HCT116 (cell line): ENCODE results near the gene CCL7. TPM values are rescaled to one million over a fixed set of nuclear protein-coding genes. Genes with fewer than 3 reads are reported as not detected.

Source experiments
- ATAC-seq: fragments of 200-7000 bp; cut with Tn5 transposase; 2 replicates; pipeline ENCODE4 v1.9.1; 2020; ENCODE audit warnings: mild to moderate bottlenecking, moderate library complexity
- BruUV-seq: library from RNA; stranded (reverse); fragments of 400-500 nt; replicated peaks from 2 replicates; lab custom pipeline; 2021; lab: Mats Ljungman, UMichigan
- CTCF ChIA-PET: fragments of 300-600 bp; sonication (Branson Sonifier 250); formaldehyde crosslinking; loops from one replicate; lab custom pipeline; 2021; ENCODE audit warnings: antibody characterized with exemption; lab: Charles Lee
- POLR2A ChIA-PET: fragments of 300-600, 350-600 bp; sonication (Branson Sonifier 250); formaldehyde crosslinking; loops from one replicate; lab custom pipeline; 2021; ENCODE audit warnings: antibody characterized with exemption; lab: Charles Lee
- RAD21 ChIA-PET, 2 experiments: fragments of 300-600 bp; sonication (Branson Sonifier 250); formaldehyde crosslinking; loops; one replicate each; lab custom pipeline; 2023; ENCODE audit warnings: low total read pairs in 2 of 2; ENCODE audit not compliant: uncharacterized antibody in 2 of 2, unreplicated experiment in 2 of 2, low non-redundant PET in 1 of 2; lab: Charles Lee
- DNase-seq: peaks from one replicate; pipeline ENCODE4 v3.0.0-alpha.2; 2010; ENCODE audit warnings: low read depth, low spot score
- H2AFZ ChIP-seq: fragments of 200-600 bp; shearing (Covaris generic), sonication (generic); 2 replicates; pipeline ENCODE4 v1.6.1; 2017; ENCODE audit warnings: low read depth, mixed run types, mixed read lengths, antibody characterized with exemption, low read length; ENCODE audit not compliant: poor library complexity, severe bottlenecking
- H3K27ac ChIP-seq: 2 replicates; pipeline ENCODE4 v1.5.1; 2012; ENCODE audit warnings: low read depth, low read length
- H3K27me3 ChIP-seq: fragments of 200-600 bp; sonication (generic); 2 replicates; pipeline ENCODE4 v1.6.1; 2016; ENCODE audit warnings: mixed run types, low read length, mixed read lengths; ENCODE audit not compliant: insufficient read depth
- H3K36me3 ChIP-seq, 2 experiments: fragments of 200-500 bp in 1 of 2; fragments of 200-600 bp in 1 of 2; sonication (Bioruptor generic) in 1 of 2; sonication (generic) in 1 of 2; 2 replicates each; pipeline versions ENCODE4 v1.5.1 to v1.6.1; 2014 to 2016; ENCODE audit warnings: low read length in 2 of 2, inconsistent platforms in 1 of 2, mixed read lengths in 1 of 2, mixed run types in 1 of 2; ENCODE audit not compliant: insufficient read depth in 2 of 2, control insufficient read depth in 1 of 2
- H3K4me1 ChIP-seq, 2 experiments: fragments of 200-600 bp in 1 of 2; sonication (generic) in 1 of 2; 2 replicates each; pipeline versions ENCODE4 v1.5.1 to v1.6.1; 2012 to 2017; ENCODE audit warnings: low read length in 2 of 2, inconsistent platforms in 1 of 2, mild to moderate bottlenecking in 1 of 2, mixed read lengths in 1 of 2, mixed run types in 1 of 2, moderate library complexity in 1 of 2; ENCODE audit not compliant: insufficient read depth in 2 of 2, control insufficient read depth in 1 of 2
- H3K4me2 ChIP-seq: fragments of 200-600 bp; sonication (generic); 2 replicates; pipeline ENCODE4 v1.6.1; 2017; ENCODE audit warnings: mixed run types, low read length, mixed read lengths
- H3K4me3 ChIP-seq, 2 experiments: fragments of 200-600 bp in 1 of 2; sonication (generic) in 1 of 2; replicated peaks in 1 of 2; 2 replicates each; pipeline ENCODE4 v1.5.1; 2011 to 2016; ENCODE audit warnings: low read length in 2 of 2, control low read depth in 1 of 2, low read depth in 1 of 2, mild to moderate bottlenecking in 1 of 2, mixed read lengths in 1 of 2, mixed run types in 1 of 2
- H3K79me2 ChIP-seq: fragments of 200-600 bp; sonication (generic); 2 replicates; pipeline ENCODE4 v1.6.1; 2017; ENCODE audit warnings: mild to moderate bottlenecking, mixed run types, low read length, moderate library complexity, mixed read lengths; ENCODE audit not compliant: insufficient read depth
- H3K9ac ChIP-seq: fragments of 200-600 bp; sonication (generic); 2 replicates; pipeline ENCODE4 v1.6.1; 2016; ENCODE audit warnings: low read length, mixed read lengths
- H3K9me2 ChIP-seq: fragments of 200-600 bp; sonication (generic), shearing (Covaris generic); 2 replicates; pipeline ENCODE4 v1.6.1; 2017; ENCODE audit warnings: mixed run types, mild to moderate bottlenecking, moderate library complexity; ENCODE audit not compliant: insufficient read depth
- H3K9me3 ChIP-seq, 2 experiments: fragments of 200-500 bp in 1 of 2; fragments of 200-600 bp in 1 of 2; sonication (Bioruptor generic) in 1 of 2; sonication (generic) in 1 of 2; 2 replicates each; pipeline ENCODE4 v1.6.1; 2014 to 2017; ENCODE audit warnings: low read length in 2 of 2, mixed read lengths in 2 of 2, inconsistent platforms in 1 of 2, low read depth in 1 of 2, mild to moderate bottlenecking in 1 of 2, mixed run types in 1 of 2, moderate library complexity in 1 of 2; ENCODE audit not compliant: control insufficient read depth in 1 of 2, insufficient read depth in 1 of 2
- H4K20me1 ChIP-seq: fragments of 200-600 bp; sonication (generic), shearing (Covaris generic); 2 replicates; pipeline ENCODE4 v1.6.1; 2017; ENCODE audit warnings: mixed run types, mild to moderate bottlenecking, moderate library complexity; ENCODE audit not compliant: insufficient read depth
- CBX3 ChIP-seq: IDR thresholded peaks from 2 replicates; pipeline ENCODE4 v1.6.1; 2012; ENCODE audit warnings: low read depth
- CEBPB ChIP-seq: IDR thresholded peaks from 2 replicates; pipeline ENCODE4 v1.6.1; 2012; ENCODE audit warnings: low read depth
- EGR1 ChIP-seq: IDR thresholded peaks from 2 replicates; pipeline ENCODE4 v1.6.1; 2012; ENCODE audit warnings: low read depth
- ELF1 ChIP-seq: IDR thresholded peaks from 2 replicates; pipeline ENCODE4 v1.6.1; 2012; ENCODE audit warnings: low read depth, borderline replicate concordance
- EZH2 ChIP-seq: fragments of 200-600 bp; sonication (generic); IDR thresholded peaks from 2 replicates; pipeline ENCODE4 v1.6.1; 2017; ENCODE audit warnings: antibody characterized with exemption, mixed run types
- EZH2phosphoT487 ChIP-seq: fragments of 200-600 bp; IDR thresholded peaks from 2 replicates; pipeline ENCODE4 v1.6.1; 2018; ENCODE audit warnings: antibody characterized with exemption, borderline replicate concordance
- JUND ChIP-seq: IDR thresholded peaks from 2 replicates; pipeline ENCODE4 v1.6.1; 2012
- POLR2A ChIP-seq: IDR thresholded peaks from 2 replicates; pipeline ENCODE4 v1.7.0; 2011; ENCODE audit warnings: borderline replicate concordance; ENCODE audit not compliant: insufficient read depth, insufficient read length; ENCODE audit errors: extremely low read depth
- RAD21 ChIP-seq: IDR thresholded peaks from 2 replicates; pipeline ENCODE4 v1.6.1; 2012; ENCODE audit warnings: low read depth, mild to moderate bottlenecking
- SIN3A ChIP-seq: IDR thresholded peaks from 2 replicates; pipeline ENCODE4 v1.6.1; 2012; ENCODE audit warnings: low read depth
- ZFX ChIP-seq: fragments of 450-650 bp; IDR thresholded peaks from 2 replicates; pipeline ENCODE4 v1.6.1; 2017
- ZNF274 ChIP-seq: fragments of 200-500 bp; sonication (Bioruptor generic); IDR thresholded peaks from 2 replicates; pipeline ENCODE4 v1.6.1; 2014; ENCODE audit warnings: mild to moderate bottlenecking, low read depth, low read length, inconsistent platforms
- intact Hi-C: fragments of 100-400 bp; cut with micrococcal nuclease; formaldehyde crosslinking; loops from 2 replicates; pipeline ENCODE4 v1.10.0; 2022
- total RNA-seq: library from RNA; stranded (reverse); gene quantifications from one replicate; pipeline ENCODE4 v1.2.1, GENCODE V29; 2021; ENCODE audit not compliant: unreplicated experiment
- TF ChIP-seq, protein P1 (sequence below): IDR thresholded peaks from 2 replicates; pipeline ENCODE4 v1.6.1; 2012
- TF ChIP-seq, protein P2 (sequence below): IDR thresholded peaks from 2 replicates; pipeline ENCODE4 v1.6.1; 2011; ENCODE audit warnings: mild to moderate bottlenecking, low read length, moderate library complexity; ENCODE audit not compliant: insufficient replicate concordance; ENCODE audit errors: extremely low read depth

Gene CCL7
- total RNA-seq, 1 experiment from 2014 or later = not detected

DNA sequence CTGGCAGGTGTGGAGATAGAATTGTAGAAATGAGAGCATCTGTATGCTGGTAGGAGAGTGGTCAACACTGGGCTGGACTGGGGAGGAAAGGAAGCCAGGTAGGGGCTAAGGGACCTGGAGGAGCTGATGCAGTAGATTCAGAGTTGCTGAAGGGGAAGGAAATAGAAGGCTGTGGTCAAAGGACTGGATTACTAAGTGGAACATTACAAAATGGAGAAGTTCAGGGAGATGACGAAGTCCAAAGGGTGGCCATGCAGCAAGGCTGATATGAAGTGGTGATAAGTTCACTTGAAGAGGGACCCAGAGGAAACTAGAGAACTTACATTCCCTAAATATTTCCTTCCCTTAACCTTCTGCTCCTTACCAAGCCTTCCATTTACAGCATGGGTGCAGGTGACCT lies 23.6 kb upstream of the CCL7 start (continued):
- TF ChIP-seq ELF1 = no peak
- TF ChIP-seq RAD21 = no peak

DNA sequence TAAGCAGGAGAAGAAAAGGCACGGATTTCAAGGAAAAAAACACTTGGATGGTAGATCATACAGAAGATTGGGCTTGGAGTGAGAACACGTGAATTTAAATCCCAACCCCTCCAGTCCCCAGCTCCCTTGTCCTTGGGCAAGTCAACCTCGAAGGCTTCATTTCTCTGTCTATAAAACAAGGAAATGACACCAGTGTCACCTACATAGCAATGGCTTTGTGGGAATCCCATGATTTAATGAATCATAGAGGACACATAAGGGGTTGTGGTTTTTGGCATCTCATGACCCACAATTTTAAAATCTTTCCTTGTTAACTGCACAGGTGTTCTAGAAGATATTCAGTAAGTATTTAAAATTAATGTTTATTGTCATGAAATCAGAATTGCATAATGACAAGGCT lies 23.1 kb upstream of the CCL7 start:
- H3K4me1 ChIP-seq = no peaks in the 10 kb centered on the region
- H3K9me2 ChIP-seq = no peaks in the 10 kb centered on the region
- TF ChIP-seq, protein P1, sequence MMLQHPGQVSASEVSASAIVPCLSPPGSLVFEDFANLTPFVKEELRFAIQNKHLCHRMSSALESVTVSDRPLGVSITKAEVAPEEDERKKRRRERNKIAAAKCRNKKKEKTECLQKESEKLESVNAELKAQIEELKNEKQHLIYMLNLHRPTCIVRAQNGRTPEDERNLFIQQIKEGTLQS = no peak
- TF ChIP-seq SIN3A (no peak), CBX3 (no peak), ELF1 (no peak), EZH2 (no peak)
- ChIA-PET RAD21 (no interaction called here), POLR2A (no interaction called here), CTCF (no interaction called here)
- H3K27me3 ChIP-seq = no peaks in the 10 kb centered on the region
- intact Hi-C loops = no loop called here
- no peaks in the 10 kb centered on the region for H4K20me1 ChIP-seq
- no peaks in the 10 kb centered on the region for H3K79me2 ChIP-seq
- DNase-seq = no peak
- H3K9ac ChIP-seq = no peak overlapping the region
- no peak overlapping the region for H3K4me2 ChIP-seq
- H3K27ac ChIP-seq = no peak overlapping the region
- no peaks in the 10 kb centered on the region for H3K9me3 ChIP-seq
- no peak for ATAC-seq
- no TSS peak for BruUV-seq
- H2AFZ ChIP-seq = no peak overlapping the region
- H3K36me3 ChIP-seq = no peaks in the 10 kb centered on the region
- no peak overlapping the region for H3K4me3 ChIP-seq

DNA sequence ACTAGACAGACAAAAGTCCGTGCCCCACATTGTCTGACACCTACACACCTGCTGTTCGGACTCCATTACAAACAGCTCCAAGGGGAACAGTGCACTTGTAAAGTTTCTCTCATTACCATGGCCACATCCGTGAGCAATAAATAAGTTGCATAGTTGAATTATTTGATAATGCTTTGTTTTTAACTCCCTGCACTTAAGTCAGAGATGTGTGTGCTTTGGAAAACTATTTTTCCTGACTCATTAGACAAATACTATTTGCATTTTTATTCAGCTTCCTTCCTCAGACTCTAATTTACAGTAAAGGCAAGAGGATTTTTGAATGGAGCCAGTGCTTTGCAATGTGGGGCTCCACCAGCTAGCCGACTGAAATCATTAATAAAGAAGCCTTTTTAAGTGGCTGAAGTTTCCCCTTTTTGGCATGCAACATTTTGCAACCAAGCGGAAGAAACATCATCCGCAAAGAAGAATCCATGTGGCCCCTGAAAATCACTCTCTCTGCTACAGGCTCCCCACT lies 21.5 kb upstream of the CCL7 start:
- BruUV-seq = no TSS peak
- intact Hi-C loops = no loop called here
- no peaks in the 10 kb centered on the region for H3K36me3 ChIP-seq
- no peaks in the 10 kb centered on the region for H3K9me3 ChIP-seq
- TF ChIP-seq CEBPB (no peak), EZH2phosphoT487 (no peak), JUND (no peak), EGR1 (no peak), POLR2A (no peak), EZH2 (no peak), ZNF274 (no peak), ELF1 (no peak), ZFX (no peak)
- TF ChIP-seq, protein P2, sequence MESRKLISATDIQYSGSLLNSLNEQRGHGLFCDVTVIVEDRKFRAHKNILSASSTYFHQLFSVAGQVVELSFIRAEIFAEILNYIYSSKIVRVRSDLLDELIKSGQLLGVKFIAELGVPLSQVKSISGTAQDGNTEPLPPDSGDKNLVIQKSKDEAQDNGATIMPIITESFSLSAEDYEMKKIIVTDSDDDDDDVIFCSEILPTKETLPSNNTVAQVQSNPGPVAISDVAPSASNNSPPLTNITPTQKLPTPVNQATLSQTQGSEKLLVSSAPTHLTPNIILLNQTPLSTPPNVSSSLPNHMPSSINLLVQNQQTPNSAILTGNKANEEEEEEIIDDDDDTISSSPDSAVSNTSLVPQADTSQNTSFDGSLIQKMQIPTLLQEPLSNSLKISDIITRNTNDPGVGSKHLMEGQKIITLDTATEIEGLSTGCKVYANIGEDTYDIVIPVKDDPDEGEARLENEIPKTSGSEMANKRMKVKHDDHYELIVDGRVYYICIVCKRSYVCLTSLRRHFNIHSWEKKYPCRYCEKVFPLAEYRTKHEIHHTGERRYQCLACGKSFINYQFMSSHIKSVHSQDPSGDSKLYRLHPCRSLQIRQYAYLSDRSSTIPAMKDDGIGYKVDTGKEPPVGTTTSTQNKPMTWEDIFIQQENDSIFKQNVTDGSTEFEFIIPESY = no peak
- no peaks in the 10 kb centered on the region for H4K20me1 ChIP-seq
- H3K4me3 ChIP-seq = no peak overlapping the region
- no peak overlapping the region for H2AFZ ChIP-seq
- H3K4me2 ChIP-seq = no peak overlapping the region
- DNase-seq = no peak
- H3K9me2 ChIP-seq = no peaks in the 10 kb centered on the region
- H3K79me2 ChIP-seq = no peaks in the 10 kb centered on the region
- ChIA-PET CTCF (no interaction called here), RAD21 (no interaction called here), POLR2A (no interaction called here)
- H3K27ac ChIP-seq = no peak overlapping the region
- H3K4me1 ChIP-seq = no peaks in the 10 kb centered on the region
- no peak for ATAC-seq
- no peak overlapping the region for H3K9ac ChIP-seq
- H3K27me3 ChIP-seq = no peaks in the 10 kb centered on the region
